Liver (tissue), 9 donors: ENCODE data around the gene B4GALT2. TPM values are rescaled to one million over a fixed set of nuclear protein-coding genes. Genes with fewer than 3 reads are reported as not detected.

Experiments used
- DNase-seq: peaks from one replicate; pipeline ENCODE4 v3.0.0-alpha.2; 2017; ENCODE audit warnings: low spot score
- H3K27ac ChIP-seq, 2 donors: one replicate each; pipeline ENCODE4 v1.7.0; 2013; ENCODE audit warnings: inconsistent platforms in 2 of 2, low read length in 2 of 2, control low read depth in 1 of 2, low read depth in 1 of 2, mild to moderate bottlenecking in 1 of 2
- H3K27me3 ChIP-seq, 4 donors: one replicate each; pipeline versions ENCODE4 v1.6.1 to v1.7.0; 2013; ENCODE audit warnings: low read length in 3 of 4, inconsistent platforms in 1 of 4, mild to moderate bottlenecking in 1 of 4, moderate library complexity in 1 of 4; ENCODE audit not compliant: control insufficient read depth in 4 of 4, insufficient read depth in 4 of 4
- H3K36me3 ChIP-seq, 4 donors: one replicate each; pipeline versions ENCODE4 v1.6.1 to v1.7.0; 2013; ENCODE audit warnings: low read length in 3 of 4, mild to moderate bottlenecking in 3 of 4, low read depth in 1 of 4, moderate library complexity in 1 of 4; ENCODE audit not compliant: control insufficient read depth in 4 of 4, insufficient read depth in 3 of 4
- H3K4me1 ChIP-seq, 4 donors: one replicate each; pipeline versions ENCODE4 v1.6.1 to v1.7.0; 2013; ENCODE audit warnings: low read length in 3 of 4, mild to moderate bottlenecking in 3 of 4, moderate library complexity in 1 of 4; ENCODE audit not compliant: control insufficient read depth in 4 of 4, insufficient read depth in 4 of 4
- H3K4me3 ChIP-seq, 3 donors: one replicate each; pipeline versions ENCODE4 v1.6.1 to v1.7.0; 2013; ENCODE audit warnings: low read length in 3 of 3, control low read depth in 1 of 3, low read depth in 1 of 3, mild to moderate bottlenecking in 1 of 3
- H3K9ac ChIP-seq, 2 donors: one replicate each; pipeline ENCODE4 v1.7.0; 2013; ENCODE audit warnings: low read length in 2 of 2, mild to moderate bottlenecking in 2 of 2, moderate library complexity in 2 of 2, control low read depth in 1 of 2, low read depth in 1 of 2
- H3K9me3 ChIP-seq, 4 donors: one replicate each; pipeline versions ENCODE4 v1.6.1 to v1.7.0; 2013; ENCODE audit warnings: low read length in 3 of 4; ENCODE audit not compliant: control insufficient read depth in 4 of 4
- ATF3 ChIP-seq: IDR thresholded peaks from 2 replicates; pipeline ENCODE4 v1.6.1; 2016; ENCODE audit warnings: antibody characterized with exemption
- CTCF ChIP-seq: fragments of 150-350 bp; IDR thresholded peaks from 2 replicates; pipeline ENCODE4 v1.5.1; 2017; ENCODE audit warnings: improper control_type of control experiment, low read depth, low read length; ENCODE audit not compliant: missing input control
- EGR1 ChIP-seq, 2 donors: IDR thresholded peaks; 2 replicates each; pipeline ENCODE4 v1.6.1; 2016 to 2018; ENCODE audit warnings: antibody characterized with exemption in 2 of 2, low read depth in 2 of 2
- FOXA1 ChIP-seq: IDR thresholded peaks from 2 replicates; pipeline ENCODE4 v1.6.1; 2016; ENCODE audit warnings: antibody characterized with exemption
- FOXA2 ChIP-seq: IDR thresholded peaks from 2 replicates; pipeline ENCODE4 v1.6.1; 2016; ENCODE audit warnings: antibody characterized with exemption
- GABPA ChIP-seq, 2 donors: IDR thresholded peaks in 1 of 2; conservative IDR thresholded peaks in 1 of 2; 2 replicates each; pipeline ENCODE4 v1.6.1; 2016; ENCODE audit warnings: antibody characterized with exemption in 2 of 2, mild to moderate bottlenecking in 1 of 2, moderate library complexity in 1 of 2
- HNF4A ChIP-seq, 2 donors: conservative IDR thresholded peaks; 2 replicates each; pipeline ENCODE4 v1.6.1; 2016; ENCODE audit warnings: antibody characterized with exemption in 2 of 2, mild to moderate bottlenecking in 2 of 2
- HNF4G ChIP-seq: IDR thresholded peaks from 2 replicates; pipeline ENCODE4 v1.6.1; 2016; ENCODE audit warnings: antibody characterized with exemption
- JUND ChIP-seq, 2 donors: IDR thresholded peaks; 2 replicates each; pipeline ENCODE4 v1.6.1; 2016; ENCODE audit warnings: antibody characterized with exemption in 2 of 2
- MAX ChIP-seq: IDR thresholded peaks from 2 replicates; pipeline ENCODE4 v1.6.1; 2016; ENCODE audit warnings: antibody characterized with exemption
- NR2F2 ChIP-seq: IDR thresholded peaks from 2 replicates; pipeline ENCODE4 v1.6.1; 2016; ENCODE audit warnings: antibody characterized with exemption
- RAD21 ChIP-seq, 2 donors: IDR thresholded peaks; 2 replicates each; pipeline ENCODE4 v1.6.1; 2016; ENCODE audit warnings: antibody characterized with exemption in 2 of 2, mild to moderate bottlenecking in 2 of 2
- REST ChIP-seq: IDR thresholded peaks from 2 replicates; pipeline ENCODE4 v1.6.1; 2016; ENCODE audit warnings: antibody characterized with exemption, mild to moderate bottlenecking
- RXRA ChIP-seq, 2 donors: IDR thresholded peaks; 2 replicates each; pipeline ENCODE4 v1.6.1; 2017 to 2018; ENCODE audit warnings: antibody characterized with exemption in 2 of 2, mild to moderate bottlenecking in 1 of 2
- SP1 ChIP-seq: IDR thresholded peaks from 2 replicates; pipeline ENCODE4 v1.6.1; 2018; ENCODE audit warnings: antibody characterized with exemption, mild to moderate bottlenecking
- TAF1 ChIP-seq: conservative IDR thresholded peaks from 2 replicates; pipeline ENCODE4 v1.6.1; 2016; ENCODE audit warnings: antibody characterized with exemption, mild to moderate bottlenecking
- YY1 ChIP-seq: IDR thresholded peaks from 2 replicates; pipeline ENCODE4 v1.6.1; 2016; ENCODE audit warnings: antibody characterized with exemption, mild to moderate bottlenecking
- ZBTB33 ChIP-seq: IDR thresholded peaks from 2 replicates; pipeline ENCODE4 v1.6.1; 2016; ENCODE audit warnings: antibody characterized with exemption
- WGBS: extraction: QIAGEN DNeasy Blood & Tissue Kit; methylation state at CpG from one replicate; pipeline ENCODE4 v1.1.7; 2013; 5-methylcytosine and 5-hydroxymethylcytosine counted together
- polyA plus RNA-seq, 2 donors: library from polyadenylated mRNA; stranded (reverse) in 1 of 2; unstranded in 1 of 2; fragments of 200-250 nt in 1 of 2; fragments of >200 nt in 1 of 2; fragmentation: Nextera tagmentation in 1 of 2; extraction: Ambion mirVana in 1 of 2; gene quantifications; one replicate each; pipeline versions ENCODE4 v1.2.1 to v1.2.3, GENCODE V29; 2013 to 2015
- total RNA-seq, 2 donors: library from RNA; depleted of rRNA; stranded (reverse); fragments of >200 nt; gene quantifications; one replicate each; pipeline ENCODE4 v1.2.3, GENCODE V29; 2014
- donor health status: healthy.
- donor health status: healthy.
- donor health status: healthy.
- donor health status: healthy.
- donor health status: healthy.

The B4GALT2 gene
- total and polyA plus RNA-seq, 4 donors: 2.9 to 31.5 (median 16.1) TPM

GRCh38 chr1:43944860-43945259 is 34.1 kb upstream of the B4GALT2 start (continued):
- TF ChIP-seq ATF3 (no peak), GABPA (IDR thresholded peaks at IDR 0.05 in 1 of 2, conservative IDR thresholded peaks at IDR 0.05 in 1 of 2) (no peak)

- Histone ChIP-seq H3K4me1 (peaks cover 5 to 28% (median 22%) of the 10 kb centered on the region in 4 donors), H3K27ac (peak overlapping the region; percentile 65 to 98), H3K9ac (peak overlapping the region; percentile 69 to 84), H3K27me3 (no peaks in the 10 kb centered on the region), H3K36me3 (peaks cover 0 to 6% (median 0%) of the 10 kb centered on the region in 4 donors), H3K4me3 (peak overlapping the region; percentile 66 to 85 (median 78)), H3K9me3 (no peaks in the 10 kb centered on the region)
- WGBS: 3% methylated on average over 3 of the region's 3 CpGs
- DNase-seq: no peak
- TF ChIP-seq YY1 (no peak), ATF3 (no peak), EGR1 (IDR thresholded peaks at IDR 0.05; ENCODE audit: low read depth in 2 of 2) (no peak), JUND (IDR thresholded peaks at IDR 0.05) (no peak), HNF4A (conservative IDR thresholded peaks at IDR 0.05) (no peak)
Measured at GRCh38 chr1:43945674-43946235, 33.3 kb upstream of the B4GALT2 start.

- Histone ChIP-seq H3K27me3 (no peaks in the 10 kb centered on the region), H3K4me1 (peaks cover 5 to 28% (median 22%) of the 10 kb centered on the region in 4 donors), H3K27ac (peak within 1 kb of the TSS; percentile 89 to 98), H3K4me3 (peak within 1 kb of the TSS; percentile 78 to 99 (median 85)), H3K9me3 (no peaks in the 10 kb centered on the region), H3K36me3 (peaks cover 0 to 6% (median 0%) of the 10 kb centered on the region in 4 donors), H3K9ac (peak within 1 kb of the TSS; percentile 69 to 84)
- peak; percentile 95 for DNase-seq
- under 1% methylated on average over 74 of the region's 74 CpGs for WGBS
- TF ChIP-seq FOXA2 (no peak), YY1 (peak; percentile 66), RXRA (IDR thresholded peaks at IDR 0.05) (peak in 1 of 2 donors; percentile 8), NR2F2 (no peak), GABPA (IDR thresholded peaks at IDR 0.05 in 1 of 2, conservative IDR thresholded peaks at IDR 0.05 in 1 of 2) (peak in 1 of 2 donors; percentile 81), EGR1 (IDR thresholded peaks at IDR 0.05; ENCODE audit: low read depth in 2 of 2) (no peak), MAX (no peak), RAD21 (IDR thresholded peaks at IDR 0.05) (peak; percentile 66 to 69), ATF3 (no peak), FOXA1 (no peak), JUND (IDR thresholded peaks at IDR 0.05) (no peak), HNF4A (conservative IDR thresholded peaks at IDR 0.05) (no peak), SP1 (peak; percentile 58), TAF1 (peak; percentile 62), CTCF (peak; percentile 58), HNF4G (no peak), REST (peak; percentile 98), ZBTB33 (no peak)
Measured at GRCh38 chr1:43946236-43947060, 32.6 kb upstream of the B4GALT2 start, which contains the start of gene IPO13. Gene IPO13, plus strand, starts transcription at chr1:43946950. Its CDS starts 651 bp downstream, at chr1:43947601.
